Cardiac muscle cell (in vitro differentiated cells and primary cell): ENCODE data around the gene SBF2. TPM values are rescaled to one million over a fixed set of nuclear protein-coding genes. Genes with fewer than 3 reads are reported as not detected.
"Not testable (repeated sequence)": the region's sequence is repeated elsewhere in the genome, so short reads cannot be mapped to it uniquely, and the experiment has no call there.

ENCODE experiments used
- DNase-seq, 2 donors: peaks; one replicate each; pipeline versions ENCODE4 v3.0.0 to v3.0.0-alpha.2; 2010 to 2017; ENCODE audit warnings: low read depth in 1 of 2, low spot score in 1 of 2
- H3K27ac ChIP-seq: fragments of 200-600 bp; sonication (generic); 2 replicates; pipeline ENCODE4 v1.5.1; 2016
- H3K27me3 ChIP-seq: fragments of 200-600 bp; sonication (generic); 2 replicates; pipeline ENCODE4 v1.6.0; 2016; ENCODE audit warnings: control low read depth
- H3K36me3 ChIP-seq: fragments of 200-600 bp; sonication (generic); 2 replicates; pipeline ENCODE4 v1.5.1; 2016; ENCODE audit warnings: control low read depth
- H3K4me1 ChIP-seq: fragments of 200-600 bp; sonication (generic); 2 replicates; pipeline ENCODE4 v1.8.1; 2017; ENCODE audit warnings: low read depth, mild to moderate bottlenecking, mixed run types
- H3K4me3 ChIP-seq: fragments of 200-600 bp; sonication (generic); 2 replicates; pipeline ENCODE4 v1.5.1; 2016; ENCODE audit warnings: mild to moderate bottlenecking
- H3K9me3 ChIP-seq: fragments of 200-600 bp; sonication (generic); 2 replicates; pipeline ENCODE4 v1.5.1; 2017; ENCODE audit warnings: low read depth, mild to moderate bottlenecking, control low read depth
- polyA plus RNA-seq: library from polyadenylated mRNA; unstranded; fragments of >200 nt; fragmentation: Nextera tagmentation; extraction: Ambion mirVana; gene quantifications from 2 replicates; pipeline ENCODE4 v1.2.1, GENCODE V29; 2016
- total RNA-seq: library from RNA; depleted of rRNA; stranded (reverse); fragments of >200 nt; gene quantifications from 2 replicates; pipeline ENCODE4 v1.2.3, GENCODE V29; 2016
- TF ChIP-seq, protein P1 (sequence below): IDR thresholded peaks from 2 replicates; pipeline ENCODE4 v1.5.1; 2012; ENCODE audit warnings: low read depth, mild to moderate bottlenecking, low read length

The SBF2 gene
- total and polyA plus RNA-seq, 2 experiments from 2014 or later, result 13.3 to 32.3 TPM

DNA sequence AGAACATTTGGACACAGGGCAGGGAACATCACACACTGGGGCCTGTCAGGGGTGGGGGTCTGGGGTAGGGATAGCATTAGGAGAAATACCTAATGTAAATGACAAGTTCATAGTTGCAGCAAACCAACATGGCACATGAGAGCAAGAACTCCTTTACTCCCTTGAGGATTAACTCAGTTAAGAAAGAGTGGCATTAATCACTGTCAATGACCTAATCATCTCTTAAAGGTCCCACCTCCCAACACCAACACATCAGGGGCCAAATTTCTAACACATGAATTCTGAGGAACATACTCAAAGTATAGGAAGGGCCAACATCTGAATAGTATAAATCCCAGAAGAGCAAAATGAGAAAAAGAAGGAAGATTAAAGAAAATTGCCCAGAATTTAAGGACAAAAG, 357.3 kb downstream of the SBF2 start:
- H3K27ac ChIP-seq, result no peak overlapping the region
- no peaks in the 10 kb centered on the region for H3K36me3 ChIP-seq
- H3K9me3 ChIP-seq, result no peaks in the 10 kb centered on the region
- TF ChIP-seq, protein P1, sequence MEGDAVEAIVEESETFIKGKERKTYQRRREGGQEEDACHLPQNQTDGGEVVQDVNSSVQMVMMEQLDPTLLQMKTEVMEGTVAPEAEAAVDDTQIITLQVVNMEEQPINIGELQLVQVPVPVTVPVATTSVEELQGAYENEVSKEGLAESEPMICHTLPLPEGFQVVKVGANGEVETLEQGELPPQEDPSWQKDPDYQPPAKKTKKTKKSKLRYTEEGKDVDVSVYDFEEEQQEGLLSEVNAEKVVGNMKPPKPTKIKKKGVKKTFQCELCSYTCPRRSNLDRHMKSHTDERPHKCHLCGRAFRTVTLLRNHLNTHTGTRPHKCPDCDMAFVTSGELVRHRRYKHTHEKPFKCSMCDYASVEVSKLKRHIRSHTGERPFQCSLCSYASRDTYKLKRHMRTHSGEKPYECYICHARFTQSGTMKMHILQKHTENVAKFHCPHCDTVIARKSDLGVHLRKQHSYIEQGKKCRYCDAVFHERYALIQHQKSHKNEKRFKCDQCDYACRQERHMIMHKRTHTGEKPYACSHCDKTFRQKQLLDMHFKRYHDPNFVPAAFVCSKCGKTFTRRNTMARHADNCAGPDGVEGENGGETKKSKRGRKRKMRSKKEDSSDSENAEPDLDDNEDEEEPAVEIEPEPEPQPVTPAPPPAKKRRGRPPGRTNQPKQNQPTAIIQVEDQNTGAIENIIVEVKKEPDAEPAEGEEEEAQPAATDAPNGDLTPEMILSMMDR, result no peak
- no peaks in the 10 kb centered on the region for H3K27me3 ChIP-seq
- H3K4me3 ChIP-seq, result no peak overlapping the region
- no peak for DNase-seq
- H3K4me1 ChIP-seq, result no peaks in the 10 kb centered on the region

DNA sequence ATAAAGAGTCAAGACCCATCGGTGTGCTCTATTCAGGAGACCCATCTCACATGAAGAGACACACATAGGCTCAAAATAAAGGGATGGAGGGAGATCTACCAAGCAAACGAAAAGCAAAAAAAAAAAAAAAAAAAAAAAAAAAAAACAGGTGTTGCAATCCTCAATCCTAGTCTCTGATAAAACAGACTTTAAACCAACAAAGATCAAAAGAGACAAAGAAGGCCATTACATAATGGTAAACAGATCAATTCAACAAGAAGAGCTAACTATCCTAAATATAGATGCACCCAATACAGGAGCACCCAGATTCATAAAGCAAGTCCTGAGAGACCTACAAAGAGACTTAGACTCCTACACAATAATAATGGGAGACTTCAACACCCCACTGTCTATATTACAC, 361.2 kb downstream of the SBF2 start:
- not testable (repeated sequence) for DNase-seq, H3K9me3 ChIP-seq, H3K27me3 ChIP-seq, H3K4me3 ChIP-seq, H3K36me3 ChIP-seq, H3K4me1 ChIP-seq, H3K27ac ChIP-seq

DNA sequence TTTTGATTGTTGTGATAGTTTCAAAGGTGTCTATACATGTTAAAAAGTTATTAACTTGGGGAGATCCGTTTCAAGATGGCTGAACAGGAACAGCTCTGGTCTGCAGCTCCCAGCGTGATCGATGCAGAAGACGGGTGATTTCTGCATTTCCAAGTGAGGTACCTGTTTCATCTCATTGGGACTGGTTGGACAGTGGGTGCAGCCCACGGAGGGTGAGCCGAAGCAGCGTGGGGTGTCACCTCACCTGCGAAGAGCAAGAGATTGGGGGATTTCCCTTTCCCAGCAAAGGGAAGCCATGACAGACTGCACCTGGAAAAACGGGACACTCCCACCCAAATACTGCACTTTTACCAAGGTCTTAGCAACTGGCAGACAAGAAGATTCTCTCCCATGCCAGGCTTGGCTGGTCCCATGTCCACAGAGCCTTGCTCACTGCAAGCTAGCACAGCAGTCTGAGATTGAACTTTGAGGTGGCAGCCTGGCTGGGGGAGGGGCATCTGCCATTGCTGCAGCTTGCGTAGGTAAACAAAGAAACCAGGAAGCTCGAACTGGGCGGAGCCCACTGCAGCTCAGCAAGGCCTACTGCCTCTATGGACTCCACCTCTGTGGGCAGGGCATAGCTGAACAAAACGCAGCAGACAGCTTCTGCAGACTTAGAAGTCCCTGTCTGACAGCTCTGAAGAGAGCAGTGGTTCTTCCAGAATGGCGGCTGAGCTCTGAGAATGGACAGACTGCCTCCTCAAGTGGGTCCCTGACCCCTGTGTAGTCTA, 363.3 kb downstream of the SBF2 start:
- not testable (repeated sequence) for H3K4me1 ChIP-seq, H3K9me3 ChIP-seq, H3K4me3 ChIP-seq, H3K27ac ChIP-seq, H3K27me3 ChIP-seq, DNase-seq, H3K36me3 ChIP-seq

DNA sequence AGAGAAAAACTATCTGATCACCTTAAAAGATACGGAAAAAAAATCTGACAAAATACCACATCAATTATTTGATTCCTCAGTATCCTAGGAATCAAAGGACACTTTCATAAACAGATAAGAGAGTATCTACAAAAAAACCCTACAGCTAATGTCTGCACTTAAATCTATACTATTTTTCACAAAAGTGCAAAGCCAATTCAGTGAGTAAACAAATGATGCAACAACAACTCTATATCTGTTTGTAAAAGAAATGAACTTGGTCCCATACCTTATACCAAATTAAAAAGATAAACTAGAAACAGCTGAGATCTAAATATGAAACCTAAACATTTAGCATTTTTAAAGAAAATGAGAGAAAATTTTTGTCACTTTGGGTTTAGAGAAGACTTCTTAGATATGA, 366.3 kb downstream of the SBF2 start:
- no peak overlapping the region for H3K27ac ChIP-seq

DNA sequence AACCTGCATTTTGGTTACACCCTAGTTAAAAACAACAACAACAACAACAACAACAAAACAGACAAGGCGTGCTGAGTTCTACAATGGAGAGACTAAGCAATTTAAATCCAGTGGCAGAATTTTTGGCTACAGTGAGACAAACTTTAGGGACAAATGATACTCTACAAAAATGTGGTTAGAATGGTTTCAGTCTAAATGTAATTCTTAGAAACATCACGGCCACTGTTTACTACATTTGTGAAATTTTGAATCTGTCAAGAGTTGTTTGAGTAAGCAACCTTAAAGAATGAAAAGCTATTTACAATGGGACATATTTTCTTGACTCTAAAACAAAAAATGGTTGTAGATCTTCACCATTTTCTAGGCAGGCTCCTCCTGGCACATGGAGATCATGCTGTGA, 370.7 kb downstream of the SBF2 start:
- H3K36me3 ChIP-seq, result no peaks in the 10 kb centered on the region
- H3K9me3 ChIP-seq, result no peaks in the 10 kb centered on the region
- H3K4me3 ChIP-seq, result no peak overlapping the region
- H3K27me3 ChIP-seq, result no peaks in the 10 kb centered on the region
- H3K27ac ChIP-seq, result no peak overlapping the region
- no peaks in the 10 kb centered on the region for H3K4me1 ChIP-seq
- TF ChIP-seq, protein P1, result no peak
- no peak for DNase-seq

More for the DNA sequence above, 366.3 kb downstream of the SBF2 start:
- Histone ChIP-seq H3K27me3 (no peaks in the 10 kb centered on the region), H3K9me3 (no peaks in the 10 kb centered on the region), H3K36me3 (no peaks in the 10 kb centered on the region), H3K4me3 (no peak overlapping the region), H3K4me1 (no peaks in the 10 kb centered on the region)
- TF ChIP-seq, protein P1, result no peak
- no peak for DNase-seq

DNA sequence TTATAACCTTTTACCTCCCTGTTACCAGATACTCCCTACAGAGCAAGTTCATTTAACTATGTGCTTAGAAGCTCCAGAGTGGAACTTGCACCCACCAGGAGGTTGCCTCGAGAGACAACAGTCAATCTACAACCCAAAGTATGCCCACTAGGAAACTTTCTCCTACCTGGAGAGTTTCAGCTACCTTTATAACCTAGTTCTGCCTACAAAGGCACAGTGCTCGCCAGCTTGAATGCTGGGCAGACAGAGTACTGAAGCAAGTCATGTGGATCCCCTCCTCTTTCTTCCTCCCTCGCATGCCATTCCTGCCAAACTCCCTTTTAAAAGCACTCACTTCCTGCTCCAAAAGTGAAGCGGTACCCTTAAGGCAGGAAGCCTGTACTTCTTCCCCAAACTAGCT, 371.2 kb downstream of the SBF2 start:
- peak; percentile 23 to 52 for DNase-seq
- H3K27ac ChIP-seq, result no peak overlapping the region
- no peaks in the 10 kb centered on the region for H3K36me3 ChIP-seq

More for the DNA sequence above, 371.2 kb downstream of the SBF2 start:
- Histone ChIP-seq H3K27me3 (no peaks in the 10 kb centered on the region), H3K4me1 (no peaks in the 10 kb centered on the region), H3K9me3 (no peaks in the 10 kb centered on the region), H3K4me3 (no peak overlapping the region)
- TF ChIP-seq, protein P1, result no peak
